Frontal cortex (tissue), 4 donors: ENCODE results near the gene CYB5R4. TPM values are rescaled to one million over a fixed set of nuclear protein-coding genes. Genes with fewer than 3 reads are reported as not detected.
"Not testable (repeated sequence)": the region's sequence is repeated elsewhere in the genome, so short reads cannot be mapped to it uniquely, and the experiment has no call there.

Experiments used
- DNase-seq, 2 donors: peaks; one replicate each; pipeline ENCODE4 v3.0.0; 2012; ENCODE audit warnings: low spot score in 2 of 2
- FAIRE-seq: peaks from 2 replicates; lab custom pipeline; 2012; peaks lifted over from hg19 to GRCh38; lab: Jason Lieb, UNC
- total RNA-seq: library from RNA; depleted of rRNA; stranded (reverse); fragments of >200 nt; gene quantifications from one replicate; pipeline ENCODE4 v1.2.3, GENCODE V29; 2014
- donor health status: control.
- donor health status: control.
- donor health status: control.

Gene CYB5R4
- total RNA-seq, 1 donor from 2014 or later: 6.9 TPM

DNA sequence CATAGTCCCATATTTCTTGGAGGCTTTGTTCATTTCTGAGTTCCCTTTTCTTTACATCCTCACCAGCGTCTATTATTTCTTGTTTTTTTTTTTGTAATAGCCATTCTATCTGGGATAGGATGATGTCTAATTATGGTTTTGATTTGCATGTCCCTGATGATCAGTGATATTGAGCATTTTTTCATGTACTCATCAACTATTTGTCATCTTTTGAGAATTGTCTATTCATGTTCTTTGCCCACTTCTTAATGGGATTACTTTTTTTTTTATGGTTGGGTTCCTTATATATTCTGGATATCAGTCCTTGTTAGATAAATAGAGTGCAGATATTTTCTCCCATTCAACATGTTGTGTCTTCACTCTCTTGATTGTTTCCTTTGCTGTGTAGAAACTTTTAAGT, 42.1 kb downstream of the CYB5R4 start:
- FAIRE-seq (no peak), DNase-seq (no peak)

DNA sequence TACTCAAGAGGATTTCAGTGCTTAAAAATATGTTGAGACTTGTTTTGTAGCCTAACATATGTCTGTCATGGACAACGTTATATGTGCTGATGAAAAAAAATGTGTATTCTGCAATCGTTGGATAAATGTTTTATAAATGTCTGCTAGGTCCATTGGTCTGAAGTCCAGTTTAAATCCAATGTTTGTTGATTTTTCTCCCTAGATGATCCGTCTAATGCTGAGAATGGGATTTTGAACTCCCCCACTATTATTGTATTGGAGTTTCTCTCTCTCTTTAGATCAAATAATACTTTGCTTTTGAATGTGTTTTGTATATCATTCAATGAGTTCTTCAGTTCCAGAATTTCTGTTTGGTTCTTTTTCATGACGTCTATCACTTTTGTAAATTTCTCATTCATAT, 44.9 kb downstream of the CYB5R4 start:
- DNase-seq (no peak), FAIRE-seq (no peak)

DNA sequence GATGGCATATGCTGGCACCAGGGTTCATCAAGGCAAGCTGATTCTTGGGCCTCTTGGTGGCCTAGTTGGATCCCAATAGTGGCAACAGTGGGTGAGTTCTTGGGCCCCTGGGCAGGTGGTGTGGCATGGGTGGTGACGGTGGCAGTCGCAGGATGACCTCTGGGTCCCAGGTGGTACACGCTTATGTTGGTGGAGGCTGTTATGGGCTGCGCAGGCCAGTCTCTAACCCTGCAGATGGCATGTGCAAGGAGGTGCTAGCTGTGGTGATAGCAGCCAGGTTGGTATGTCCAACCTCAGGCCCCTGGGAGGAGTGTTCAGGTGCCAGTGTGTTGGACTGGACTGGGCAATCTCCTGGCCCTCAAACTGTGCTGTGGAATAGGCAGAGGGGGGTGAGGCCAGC, 46.2 kb downstream of the CYB5R4 start:
- FAIRE-seq (no peak), DNase-seq (no peak)

DNA sequence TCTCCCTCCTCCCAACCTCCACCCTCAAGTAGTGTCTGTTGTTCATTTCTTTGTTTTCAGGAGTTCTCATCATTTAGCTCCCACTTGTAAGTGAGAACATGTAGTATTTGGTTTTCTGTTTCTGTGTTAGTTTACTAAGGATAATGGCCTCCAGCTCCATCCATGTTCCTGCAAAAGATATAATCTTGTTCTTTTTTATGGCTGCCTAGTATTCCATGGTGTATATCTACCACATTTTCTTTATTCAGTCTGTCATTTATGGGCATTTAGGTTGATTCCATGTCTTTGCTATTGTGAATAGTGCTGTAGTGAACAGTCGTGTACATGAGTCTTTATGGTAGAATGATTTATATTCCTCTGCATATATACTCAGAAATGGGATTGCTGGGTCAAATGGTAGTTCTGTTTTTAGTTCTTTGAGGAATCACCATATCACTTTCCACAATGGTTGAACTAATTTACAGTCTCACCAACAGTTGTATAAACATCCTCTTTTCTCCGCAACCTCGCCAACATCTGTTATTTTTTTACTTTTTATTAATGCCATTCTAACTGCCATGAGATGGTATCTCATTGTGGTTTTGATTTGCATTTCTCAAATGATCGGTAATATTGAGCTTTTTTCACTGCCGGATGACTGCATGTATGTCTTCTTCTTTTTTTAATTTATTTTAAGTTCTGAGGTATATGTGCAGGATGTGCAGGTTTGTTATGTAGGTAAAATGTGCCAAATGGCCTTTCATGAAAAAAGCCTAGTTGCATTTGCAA, 48.3 kb downstream of the CYB5R4 start:
- not testable (repeated sequence) for FAIRE-seq, DNase-seq

DNA sequence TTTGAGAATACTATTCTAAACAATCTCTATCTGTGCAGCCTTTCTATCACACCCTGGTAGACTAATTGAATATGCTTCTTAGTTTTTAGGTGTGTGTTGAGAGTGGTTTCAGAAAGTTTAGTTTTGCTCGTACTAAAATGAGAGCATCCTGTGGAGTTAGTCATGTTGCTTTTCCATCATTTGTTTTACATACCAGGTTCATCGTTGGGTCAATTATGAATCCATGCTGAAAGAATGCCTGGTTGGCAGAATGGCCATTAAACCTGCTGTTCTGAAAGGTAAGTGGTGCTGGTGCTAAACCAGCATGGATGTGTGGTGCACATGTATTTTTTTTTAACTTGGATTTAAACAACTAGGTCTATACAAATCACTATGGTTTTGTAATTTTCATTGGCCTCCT, 49.3 kb downstream of the CYB5R4 start:
- no peak for DNase-seq
- no peak for FAIRE-seq

DNA sequence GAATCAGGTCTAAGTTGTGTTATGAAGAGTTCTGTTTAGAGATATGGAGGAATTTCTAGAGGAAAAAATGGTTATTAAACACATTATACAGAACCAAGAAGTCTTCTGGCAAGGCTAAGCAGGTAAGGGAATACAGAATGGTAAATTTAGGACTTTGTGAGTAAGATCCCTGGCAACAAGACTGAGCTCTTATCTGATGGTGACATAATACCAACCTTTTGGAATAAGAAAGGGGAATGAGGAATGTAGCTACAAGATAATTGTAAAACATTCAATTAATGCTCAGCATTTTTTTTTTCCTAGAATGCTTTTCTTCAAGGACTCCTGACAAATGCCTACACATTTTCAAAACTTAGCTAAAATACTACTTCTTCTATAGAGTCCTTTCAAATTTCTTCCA, 51.8 kb downstream of the CYB5R4 start:
- no peak for FAIRE-seq
- DNase-seq: no peak

DNA sequence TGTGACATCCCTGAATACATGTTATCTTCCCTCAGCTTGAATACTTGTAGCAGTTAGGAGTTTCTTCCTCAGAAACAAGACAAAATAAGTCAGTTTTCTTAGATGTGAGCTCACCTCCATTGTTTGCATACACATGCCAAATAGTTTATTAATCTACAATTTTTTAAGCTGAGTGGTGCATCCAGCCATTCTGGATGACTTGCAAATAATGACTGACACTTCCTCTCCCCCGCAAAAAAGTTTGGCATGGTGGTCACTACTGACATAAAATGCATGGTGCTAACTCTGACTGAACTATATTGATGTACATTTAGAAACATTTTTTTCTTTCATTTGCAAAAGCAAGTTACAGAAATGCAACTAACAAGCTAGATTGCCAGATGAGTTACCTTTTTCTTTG, 55.5 kb downstream of the CYB5R4 start:
- FAIRE-seq: no peak
- DNase-seq: no peak

DNA sequence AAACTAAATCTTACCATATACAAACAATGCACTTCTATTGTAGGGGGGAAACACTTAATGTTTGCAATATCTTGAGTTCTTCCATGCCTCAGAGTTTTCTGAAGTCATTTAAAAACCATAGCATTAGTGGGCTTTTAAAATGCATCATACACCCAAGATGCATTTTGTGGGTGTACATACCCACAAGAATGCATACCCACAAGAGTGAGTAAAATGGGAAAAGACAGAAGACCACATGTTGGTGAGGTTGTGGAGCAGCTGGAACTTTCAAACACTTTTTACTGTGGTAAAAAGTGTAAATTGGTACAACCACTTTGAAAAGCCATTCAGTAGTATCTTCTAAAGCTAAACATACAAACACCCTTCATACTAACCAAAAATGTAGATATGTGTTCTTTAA, 57.5 kb downstream of the CYB5R4 start:
- DNase-seq (no peak), FAIRE-seq (no peak)

DNA sequence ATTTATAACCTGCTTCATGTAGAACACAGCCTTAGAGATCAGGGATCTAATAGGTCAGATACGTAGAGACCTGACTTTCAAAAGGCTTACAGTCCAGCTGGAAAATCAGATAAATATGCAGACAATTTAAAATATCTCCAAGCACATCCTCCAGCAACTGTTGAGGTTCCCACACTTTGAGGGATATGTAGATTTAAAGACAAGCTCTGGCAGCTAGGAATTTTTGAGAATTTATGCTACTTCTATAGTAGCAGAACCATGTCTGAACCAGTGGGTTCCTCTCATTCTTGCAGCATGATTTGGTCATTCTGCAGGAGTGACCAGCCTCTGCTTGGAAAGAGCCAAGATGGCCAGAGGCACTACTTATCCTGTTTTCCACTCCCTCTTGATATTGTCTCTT, 60.5 kb downstream of the CYB5R4 start:
- no peak for FAIRE-seq
- DNase-seq: no peak

DNA sequence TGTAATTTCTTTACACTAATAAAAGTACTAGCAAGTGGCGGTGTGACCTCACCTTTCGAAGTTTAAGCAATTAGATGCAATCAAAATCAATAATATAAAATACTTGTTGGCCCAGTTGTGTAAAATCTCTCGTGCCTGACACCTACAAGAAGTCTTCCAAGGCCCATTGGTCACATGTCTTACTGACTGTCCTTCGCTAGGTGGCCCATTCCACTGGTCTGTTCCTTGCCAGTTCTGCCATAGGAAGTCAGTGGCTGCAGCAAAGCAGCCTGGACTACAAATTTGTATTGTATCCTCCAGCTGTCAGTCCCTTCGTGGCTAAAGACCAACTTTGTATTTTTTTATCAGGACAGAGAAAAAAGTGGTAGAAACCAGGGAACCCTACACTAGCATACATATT, 61.8 kb downstream of the CYB5R4 start:
- FAIRE-seq (no peak), DNase-seq (no peak)

DNA sequence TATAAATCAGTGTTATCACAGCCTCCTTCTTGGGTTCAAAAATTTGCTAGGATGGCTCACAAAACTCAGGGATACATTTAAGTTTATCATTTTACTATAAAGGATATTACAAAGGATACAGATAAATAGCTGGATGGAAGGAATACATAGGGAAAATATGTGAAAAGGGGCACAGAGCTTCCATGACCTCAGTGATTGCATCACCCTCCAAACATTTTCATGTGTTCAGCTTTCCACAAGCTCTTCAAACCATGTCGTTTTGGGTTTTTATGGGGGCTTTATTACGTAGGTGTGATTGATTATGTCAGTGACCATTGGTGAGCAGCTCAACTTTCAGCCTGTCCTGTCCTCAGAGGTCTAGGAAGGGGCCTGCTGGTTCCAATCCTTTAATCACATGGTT, 68.0 kb downstream of the CYB5R4 start:
- FAIRE-seq (no peak), DNase-seq (no peak)

DNA sequence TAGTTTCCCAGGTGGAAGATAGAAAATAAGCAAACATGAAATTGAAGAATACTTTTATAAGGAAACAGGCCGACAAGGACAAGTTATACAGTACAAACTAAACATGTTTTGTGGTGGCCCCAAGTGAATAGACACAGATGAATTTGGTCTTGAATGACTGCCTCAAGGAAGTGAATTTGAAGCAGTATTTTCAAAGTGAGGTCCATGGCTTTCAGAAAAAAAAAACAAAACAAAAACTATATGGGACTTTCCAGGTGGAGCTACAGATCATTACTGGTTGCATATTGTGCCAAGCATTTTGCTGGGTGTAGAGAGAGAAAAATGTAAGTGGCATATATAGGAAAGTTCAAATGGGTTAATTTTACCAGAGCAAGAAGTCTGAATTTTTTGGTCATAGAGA, 68.8 kb downstream of the CYB5R4 start:
- no peak for FAIRE-seq

DNA sequence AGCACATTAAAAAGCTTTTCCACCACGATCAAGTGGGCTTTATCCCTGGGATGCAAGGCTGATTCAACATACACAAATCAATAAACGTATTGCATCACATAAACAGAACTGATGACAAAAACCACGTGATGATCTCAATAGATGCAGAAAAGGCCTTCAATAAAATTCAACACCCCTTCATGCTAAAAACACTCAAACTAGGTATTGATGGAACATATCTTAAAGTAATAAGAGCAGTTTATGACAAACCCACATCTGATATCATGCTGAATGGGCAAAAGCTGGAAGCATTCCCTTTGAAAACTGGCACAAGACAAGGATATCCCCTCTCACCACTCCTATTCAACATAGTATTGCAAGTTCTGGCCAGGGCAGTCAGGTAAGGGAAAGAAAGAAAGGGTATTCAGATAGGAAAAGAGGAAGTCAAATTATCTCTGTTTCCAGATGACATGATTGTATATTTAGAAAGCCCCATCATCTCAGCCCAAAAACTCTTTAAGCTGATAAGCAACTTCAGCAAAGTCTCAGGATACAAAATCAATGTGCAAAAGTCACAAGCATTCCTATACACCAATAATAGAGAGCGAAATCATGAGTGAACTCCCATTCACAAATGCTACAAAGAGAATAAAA, 86.8 kb downstream of the CYB5R4 start:
- not testable (repeated sequence) for FAIRE-seq, DNase-seq

More for the DNA sequence above, 68.8 kb downstream of the CYB5R4 start:
- no peak for DNase-seq

DNA sequence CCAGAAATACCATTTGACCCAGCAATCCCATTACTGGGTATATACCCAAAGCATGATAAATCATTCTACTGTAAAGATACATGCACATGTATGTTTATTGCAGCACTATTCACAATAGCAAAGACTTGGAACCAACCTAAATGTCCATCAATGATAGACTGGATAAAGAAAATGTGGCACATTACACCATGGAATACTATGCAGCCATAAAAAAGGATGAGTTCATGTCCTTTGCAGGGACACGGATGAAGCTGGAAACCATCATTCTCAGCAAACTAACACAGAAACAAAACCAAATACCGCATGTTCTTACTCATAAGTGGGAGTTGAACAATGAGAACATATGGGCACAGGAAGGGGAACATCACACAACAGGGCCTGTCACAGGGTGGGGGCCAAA, 88.5 kb downstream of the CYB5R4 start:
- not testable (repeated sequence) for DNase-seq, FAIRE-seq

DNA sequence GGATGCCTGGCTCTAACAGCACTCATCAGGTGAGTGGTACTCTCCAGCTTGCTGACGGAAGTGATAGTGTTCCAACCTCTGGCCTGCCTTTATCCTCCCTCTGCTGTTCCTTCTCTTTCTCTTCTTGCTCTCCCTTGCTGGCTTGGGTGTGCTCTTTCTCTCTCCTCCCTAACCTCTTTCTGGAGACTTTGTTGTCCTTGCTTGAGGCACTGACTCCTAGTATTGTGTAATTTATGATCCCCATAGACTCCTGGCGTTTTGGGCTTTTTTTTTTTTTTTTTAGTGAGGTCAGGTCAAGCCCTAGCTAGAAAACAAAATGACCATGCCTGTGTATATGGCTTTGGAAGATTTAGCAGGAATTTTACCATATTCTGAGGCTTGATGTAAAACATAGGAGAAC, 89.4 kb downstream of the CYB5R4 start:
- no peak for FAIRE-seq
- DNase-seq: no peak

DNA sequence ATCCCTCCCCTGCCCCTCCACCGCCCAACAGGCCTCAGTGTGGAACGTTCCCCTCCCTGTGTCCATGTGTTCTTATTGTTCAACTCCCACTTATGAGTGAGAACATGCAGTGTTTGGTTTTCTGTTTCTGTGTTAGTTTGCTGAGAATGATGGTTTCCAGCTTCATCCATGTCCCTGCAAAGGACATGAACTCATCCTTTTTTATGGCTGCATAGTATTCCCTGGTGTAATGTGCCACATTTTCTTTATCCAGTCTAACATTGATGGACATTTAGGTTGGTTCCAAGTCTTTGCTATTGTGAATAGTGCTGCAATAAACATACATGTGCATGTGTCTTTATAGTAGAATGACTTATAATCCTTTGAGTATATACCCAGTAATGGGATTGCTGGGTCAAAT, 91.9 kb downstream of the CYB5R4 start:
- DNase-seq, FAIRE-seq: not testable (repeated sequence)

DNA sequence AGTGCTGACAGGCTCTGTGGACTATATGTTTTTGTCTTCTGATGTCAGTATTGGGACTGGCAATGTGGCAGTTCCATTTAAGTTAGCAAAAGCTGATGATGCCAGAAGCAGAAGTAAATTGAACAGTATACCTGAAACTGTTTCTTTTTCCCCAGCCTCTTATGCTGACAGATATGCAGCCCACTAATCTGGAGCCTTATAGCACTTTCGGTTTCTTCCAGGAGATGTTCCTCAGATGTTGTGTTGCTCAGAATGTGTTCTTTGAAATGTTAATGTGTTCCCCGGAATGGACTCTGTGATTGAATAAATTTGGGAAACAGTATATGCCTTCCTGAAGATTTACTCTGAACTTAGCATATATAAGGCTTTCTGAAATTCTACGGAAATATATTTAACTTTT, 93.3 kb downstream of the CYB5R4 start:
- DNase-seq: no peak
- FAIRE-seq: no peak

DNA sequence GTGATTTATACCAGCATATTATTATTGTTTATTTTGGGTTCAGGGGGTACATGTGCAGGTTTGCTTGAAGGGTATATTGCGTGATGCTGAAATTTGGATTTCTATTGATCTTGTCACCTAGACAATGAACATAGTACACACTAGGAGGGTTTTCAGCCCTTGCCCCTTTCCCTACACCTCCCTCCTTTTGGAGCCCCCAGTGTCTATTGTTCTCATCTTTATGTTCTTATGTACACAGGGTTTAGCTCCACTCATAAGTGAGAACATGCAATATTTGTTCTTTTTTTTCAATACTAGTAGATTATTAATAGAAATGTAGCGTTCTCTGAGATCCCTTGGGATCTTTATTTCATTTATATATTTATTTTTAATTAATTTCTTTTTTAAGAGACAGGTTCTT, 94.9 kb downstream of the CYB5R4 start:
- FAIRE-seq (no peak), DNase-seq (no peak)

DNA sequence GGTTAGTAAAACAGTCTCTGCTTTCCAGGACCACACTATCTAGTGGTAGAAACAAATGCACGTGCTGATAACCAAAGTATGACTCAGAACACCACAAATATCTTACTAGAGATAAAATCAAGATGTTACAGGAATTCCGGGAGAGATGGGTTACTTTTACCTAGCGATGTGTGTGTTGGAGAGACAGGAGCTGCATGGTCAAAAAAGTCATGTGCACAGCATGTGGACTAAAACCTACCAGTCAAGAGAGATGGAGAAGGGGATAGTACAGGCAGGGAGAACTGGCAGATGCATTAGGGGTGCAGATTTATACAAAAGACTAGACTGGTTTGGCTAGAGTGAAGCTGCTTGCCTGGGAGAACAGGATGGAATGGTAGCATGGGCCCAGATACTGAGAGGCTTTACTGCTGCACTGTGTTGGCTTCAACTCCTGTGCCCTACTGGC, 98.8 kb downstream of the CYB5R4 start:
- no peak for DNase-seq
- FAIRE-seq: no peak

DNA sequence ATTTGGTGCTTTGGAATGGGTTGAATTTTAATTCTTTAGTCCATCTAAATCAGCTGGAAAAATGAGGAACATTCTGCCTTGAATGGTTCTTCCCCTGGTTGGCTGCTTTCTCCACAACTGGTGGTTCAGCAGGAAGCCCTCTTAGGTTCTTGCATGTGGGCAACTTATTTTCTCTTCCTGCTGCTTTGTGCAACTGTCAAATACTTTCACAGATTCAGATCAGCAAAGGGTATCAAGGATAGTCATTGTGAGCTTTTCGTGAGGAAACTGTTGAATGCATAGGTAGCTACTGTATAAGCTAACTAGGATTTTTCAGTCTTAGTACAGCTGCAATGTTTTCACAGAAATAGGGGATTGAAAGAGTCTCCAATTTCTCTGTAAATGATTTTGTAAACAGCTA, 101.2 kb downstream of the CYB5R4 start:
- no peak for DNase-seq
- no peak for FAIRE-seq

DNA sequence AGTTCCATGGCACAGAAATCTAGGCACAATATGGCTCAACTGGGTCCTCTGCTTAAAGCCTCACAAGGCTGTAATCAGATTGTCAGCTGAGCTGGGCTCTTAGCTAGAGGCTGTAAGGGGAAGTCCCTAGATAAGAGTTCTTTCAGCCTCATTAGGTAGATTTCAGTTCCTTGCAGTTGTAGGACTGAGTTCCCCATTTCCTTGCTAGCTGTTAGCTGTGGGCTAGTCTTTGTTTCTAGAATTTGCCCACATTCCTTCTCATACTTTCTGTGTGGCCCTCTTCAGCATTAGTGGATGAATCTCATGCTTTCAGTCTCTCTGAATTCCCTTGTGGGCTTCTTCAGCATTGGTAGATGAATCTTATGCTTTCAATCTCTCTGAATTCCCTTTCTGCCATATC, 103.1 kb downstream of the CYB5R4 start:
- FAIRE-seq: no peak
- DNase-seq: no peak

DNA sequence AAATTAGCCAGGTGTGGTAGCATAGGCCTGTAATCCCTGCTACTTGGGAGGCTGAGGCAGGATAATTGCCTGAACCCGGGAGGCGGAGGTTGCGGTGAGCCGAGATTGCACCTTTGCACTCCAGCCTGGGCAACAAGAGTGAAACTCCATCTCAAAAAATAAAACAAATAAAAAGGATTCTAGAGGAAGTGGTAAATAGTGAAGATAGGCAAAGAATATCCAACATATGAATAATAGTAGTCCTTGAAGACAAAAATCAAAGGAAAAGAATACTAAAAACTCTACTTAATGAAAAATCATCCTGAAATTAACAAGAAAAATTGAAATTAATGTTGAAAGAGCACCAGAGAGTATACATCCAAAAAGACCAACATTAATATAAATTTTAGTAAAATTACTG, 107.0 kb downstream of the CYB5R4 start:
- no peak for FAIRE-seq
- DNase-seq: no peak
